Measurements from ENCODE around the gene HTR1D. TPM values are rescaled to one million over a fixed set of nuclear protein-coding genes. Genes with fewer than 3 reads are reported as not detected.

Gene HTR1D
- total RNA-seq, 1 experiment from 2014 or later = 15.0 TPM

DNA sequence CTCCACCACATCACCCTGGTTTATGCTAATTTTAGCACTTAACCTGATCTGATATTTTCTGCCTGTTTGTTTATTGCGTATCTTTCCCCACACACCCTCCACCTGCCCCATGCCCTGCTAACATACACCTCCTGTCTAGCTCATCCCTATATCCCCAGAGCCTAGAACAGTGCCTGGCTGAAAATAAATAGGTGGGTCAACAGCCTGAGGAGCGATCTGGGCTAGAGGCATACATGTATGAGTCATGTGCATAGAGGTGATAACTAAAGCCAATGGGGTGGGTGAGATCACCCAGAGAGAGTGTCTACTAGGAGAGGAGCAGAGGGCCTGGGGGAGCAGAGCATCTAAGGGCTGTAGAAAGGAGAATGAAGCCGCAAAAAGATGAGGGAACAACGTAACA lies 2.7 kb downstream of the HTR1D start:
- BruUV-seq (replicated peaks) = no TSS peak
- Histone ChIP-seq H3K4me2 (no peak overlapping the region), H3K36me3 (ENCODE audit: low read depth) (no peaks in the 10 kb centered on the region), H2AFZ (no peak overlapping the region), H3F3A (ENCODE audit: insufficient read depth, low read depth) (peaks cover 15% of the 10 kb centered on the region; the same call in 1 of the 2 replicates), H3K9me3 (ENCODE audit: insufficient read depth, low read depth) (no peaks in the 10 kb centered on the region), H4K20me1 (ENCODE audit: insufficient read depth) (no peaks in the 10 kb centered on the region), H3K9me2 (ENCODE audit: insufficient read depth) (no peaks in the 10 kb centered on the region), H3K27ac (no peak overlapping the region), H3K27me3 (ENCODE audit: insufficient read depth, low read depth) (no peaks in the 10 kb centered on the region), H3K79me2 (ENCODE audit: low read depth) (0 out of 2 replicates have a peak, but pooled peaks cover 9% of the 10 kb centered on the region), H3K4me3 (no peak overlapping the region), H3K4me1 (replicated peaks; ENCODE audit: insufficient read depth) (peaks cover 22% of the 10 kb centered on the region)
- CTCF ChIA-PET = interaction anchor here (0.5 kb wide), 2 partner anchors 55 to 57 kb away, joined by 3 to 5 read pairs; no protein-coding TSS in a partner anchor
- TF ChIP-seq EZH2 (IDR thresholded peaks at IDR 0.05; ENCODE audit: low read depth) = no peak
- TF ChIP-seq, protein P1, sequence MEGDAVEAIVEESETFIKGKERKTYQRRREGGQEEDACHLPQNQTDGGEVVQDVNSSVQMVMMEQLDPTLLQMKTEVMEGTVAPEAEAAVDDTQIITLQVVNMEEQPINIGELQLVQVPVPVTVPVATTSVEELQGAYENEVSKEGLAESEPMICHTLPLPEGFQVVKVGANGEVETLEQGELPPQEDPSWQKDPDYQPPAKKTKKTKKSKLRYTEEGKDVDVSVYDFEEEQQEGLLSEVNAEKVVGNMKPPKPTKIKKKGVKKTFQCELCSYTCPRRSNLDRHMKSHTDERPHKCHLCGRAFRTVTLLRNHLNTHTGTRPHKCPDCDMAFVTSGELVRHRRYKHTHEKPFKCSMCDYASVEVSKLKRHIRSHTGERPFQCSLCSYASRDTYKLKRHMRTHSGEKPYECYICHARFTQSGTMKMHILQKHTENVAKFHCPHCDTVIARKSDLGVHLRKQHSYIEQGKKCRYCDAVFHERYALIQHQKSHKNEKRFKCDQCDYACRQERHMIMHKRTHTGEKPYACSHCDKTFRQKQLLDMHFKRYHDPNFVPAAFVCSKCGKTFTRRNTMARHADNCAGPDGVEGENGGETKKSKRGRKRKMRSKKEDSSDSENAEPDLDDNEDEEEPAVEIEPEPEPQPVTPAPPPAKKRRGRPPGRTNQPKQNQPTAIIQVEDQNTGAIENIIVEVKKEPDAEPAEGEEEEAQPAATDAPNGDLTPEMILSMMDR (conservative IDR thresholded peaks at IDR 0.05) = no peak
- no peak for DNase-seq
- intact Hi-C loops (cut with micrococcal nuclease; ENCODE audit: unreplicated experiment) = no loop called here
- POLR2A ChIA-PET (ENCODE audit: unreplicated experiment) = no interaction called here

DNA sequence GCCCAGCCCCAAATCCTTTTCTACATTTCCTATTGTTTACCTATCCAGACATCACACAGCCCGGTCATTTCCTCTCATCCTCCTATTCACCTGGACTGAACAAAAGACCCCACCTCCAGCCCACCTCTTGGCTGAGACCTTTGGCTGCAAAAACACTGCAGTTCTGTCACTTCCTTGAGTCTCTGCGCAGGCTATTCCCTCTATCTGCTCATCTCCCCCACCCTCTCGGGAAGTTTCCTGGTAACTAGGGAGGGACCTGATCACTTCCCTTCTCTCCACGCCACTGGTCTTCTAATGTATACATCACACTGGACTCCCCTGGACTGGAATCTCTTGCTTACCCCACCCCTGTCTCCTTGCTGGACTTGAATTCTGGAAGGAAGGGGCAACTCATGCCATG lies 5.3 kb downstream of the HTR1D start:
- no peak overlapping the region for H3K27ac ChIP-seq
- no peak overlapping the region for H3K4me3 ChIP-seq
- TF ChIP-seq, protein P1 (conservative IDR thresholded peaks at IDR 0.05) = no peak
- no peak for TF ChIP-seq EZH2 (IDR thresholded peaks at IDR 0.05; ENCODE audit: low read depth)
- no peak for DNase-seq
- no peaks in the 10 kb centered on the region for H3K27me3 ChIP-seq (ENCODE audit: insufficient read depth, low read depth)
- H3K4me1 ChIP-seq (replicated peaks; ENCODE audit: insufficient read depth) = peaks cover 22% of the 10 kb centered on the region
- intact Hi-C loops (cut with micrococcal nuclease; ENCODE audit: unreplicated experiment) = no loop called here
- ChIA-PET POLR2A (ENCODE audit: unreplicated experiment) (no interaction called here), CTCF (no interaction called here)
- H4K20me1 ChIP-seq (ENCODE audit: insufficient read depth) = no peaks in the 10 kb centered on the region
- 0 out of 2 replicates have a peak, but pooled peaks cover 9% of the 10 kb centered on the region for H3K79me2 ChIP-seq (ENCODE audit: low read depth)
- peaks cover 15% of the 10 kb centered on the region; the same call in 1 of the 2 replicates for H3F3A ChIP-seq (ENCODE audit: insufficient read depth, low read depth)
- H2AFZ ChIP-seq = no peak overlapping the region
- H3K9me3 ChIP-seq (ENCODE audit: insufficient read depth, low read depth) = no peaks in the 10 kb centered on the region
- BruUV-seq (replicated peaks) = no TSS peak
- H3K9me2 ChIP-seq (ENCODE audit: insufficient read depth) = no peaks in the 10 kb centered on the region
- H3K4me2 ChIP-seq = no peak overlapping the region
- no peaks in the 10 kb centered on the region for H3K36me3 ChIP-seq (ENCODE audit: low read depth)

DNA sequence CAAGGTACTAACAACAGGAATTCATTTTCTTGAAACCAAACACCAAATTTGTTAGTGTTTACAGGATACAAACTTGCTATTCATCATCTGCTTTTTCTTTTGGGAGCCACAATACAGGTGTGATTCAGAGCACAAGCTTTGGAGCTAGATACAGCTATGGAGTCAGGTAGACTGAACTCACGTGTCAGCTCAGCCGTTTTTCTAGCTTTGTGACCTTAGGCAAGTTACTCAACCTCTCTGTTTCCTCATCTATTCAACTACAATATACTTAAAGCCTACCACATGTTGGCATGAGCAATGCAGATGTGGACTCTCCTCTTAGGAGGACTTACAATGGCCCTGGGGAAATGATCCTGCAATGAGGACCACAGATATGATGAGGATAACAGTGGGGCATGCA lies 6.3 kb downstream of the HTR1D start:
- Histone ChIP-seq H4K20me1 (ENCODE audit: insufficient read depth) (no peaks in the 10 kb centered on the region), H3K4me2 (no peak overlapping the region)
- DNase-seq = no peak

More for the DNA sequence above, 6.3 kb downstream of the HTR1D start:
- no peaks in the 10 kb centered on the region for H3K36me3 ChIP-seq (ENCODE audit: low read depth)
- intact Hi-C loops (cut with micrococcal nuclease; ENCODE audit: unreplicated experiment) = no loop called here
- no TSS peak for BruUV-seq (replicated peaks)
- H3K4me1 ChIP-seq (replicated peaks; ENCODE audit: insufficient read depth) = peaks cover 16% of the 10 kb centered on the region
- no peak overlapping the region for H2AFZ ChIP-seq
- H3F3A ChIP-seq (ENCODE audit: insufficient read depth, low read depth) = peaks cover 15% of the 10 kb centered on the region; the same call in 1 of the 2 replicates
- H3K79me2 ChIP-seq (ENCODE audit: low read depth) = 0 out of 2 replicates have a peak, but pooled peaks cover 8% of the 10 kb centered on the region
- ChIA-PET POLR2A (ENCODE audit: unreplicated experiment) (no interaction called here), CTCF (no interaction called here)
- no peaks in the 10 kb centered on the region for H3K9me2 ChIP-seq (ENCODE audit: insufficient read depth)
- no peak overlapping the region for H3K4me3 ChIP-seq
- no peaks in the 10 kb centered on the region for H3K27me3 ChIP-seq (ENCODE audit: insufficient read depth, low read depth)
- H3K27ac ChIP-seq = peak overlapping the region; percentile 48
- no peaks in the 10 kb centered on the region for H3K9me3 ChIP-seq (ENCODE audit: insufficient read depth, low read depth)
- TF ChIP-seq EZH2 (IDR thresholded peaks at IDR 0.05; ENCODE audit: low read depth) = no peak
- TF ChIP-seq, protein P1 (conservative IDR thresholded peaks at IDR 0.05) = no peak

Measured in PC-9 (cell line).